ENCODE data around the gene FRMPD1. TPM values are rescaled to one million over a fixed set of nuclear protein-coding genes. Genes with fewer than 3 reads are reported as not detected.

Gene FRMPD1
- total RNA-seq, 1 donor from 2014 or later = 0.07 TPM

- Histone ChIP-seq H3K4me1 (ENCODE audit: insufficient read depth, low read length) (peaks cover 2% of the 10 kb centered on the region), H2AFZ (ENCODE audit: low read depth, low read length) (no peak overlapping the region), H3K9me3 (ENCODE audit: insufficient read depth, low read depth, low read length) (no peaks in the 10 kb centered on the region), H3K27ac (ENCODE audit: low read depth, low read length) (no peak overlapping the region), H3K36me3 (ENCODE audit: insufficient read depth, low read length) (no peaks in the 10 kb centered on the region), H3K9ac (ENCODE audit: low read length) (no peak overlapping the region), H3K79me2 (ENCODE audit: insufficient read depth, low read length) (no peaks in the 10 kb centered on the region), H3K4me2 (ENCODE audit: low read length) (no peak overlapping the region), H3K4me3 (ENCODE audit: insufficient read depth, low read depth, low read length) (no peak overlapping the region), H3K27me3 (ENCODE audit: insufficient read depth, low read length) (peaks cover 2% of the 10 kb centered on the region), H4K20me1 (ENCODE audit: insufficient read depth, low read length) (no peaks in the 10 kb centered on the region)
- H3K4me3 Mint-ChIP-seq (ENCODE audit: unreplicated experiment) = no peak overlapping the region
- no peak for TF ChIP-seq CTCF (IDR thresholded peaks at IDR 0.05; ENCODE audit: insufficient read depth, low read depth, low read length)
- TF ChIP-seq EZH2 (IDR thresholded peaks at IDR 0.05; ENCODE audit: insufficient read depth, low read length) = no peak
- peaks cover 7% of the 10 kb centered on the region for H3K4me1 Mint-ChIP-seq (ENCODE audit: low read depth, unreplicated experiment)
- no peaks in the 10 kb centered on the region for H3K36me3 Mint-ChIP-seq (ENCODE audit: low read depth, unreplicated experiment)
- H3K9me3 Mint-ChIP-seq (ENCODE audit: unreplicated experiment) = no peaks in the 10 kb centered on the region
- DNase-seq (ENCODE audit: low read depth) (no peak), FAIRE-seq (no peak)
- no peak overlapping the region for H3K27ac Mint-ChIP-seq (ENCODE audit: unreplicated experiment)
- peaks cover 5% of the 10 kb centered on the region for H3K27me3 Mint-ChIP-seq (ENCODE audit: low read depth, unreplicated experiment)
Measured at GRCh38 chr9:37624073-37624472, 26.7 kb upstream of the FRMPD1 start.

- Histone ChIP-seq H4K20me1 (ENCODE audit: insufficient read depth, low read length) (no peaks in the 10 kb centered on the region), H3K79me2 (ENCODE audit: insufficient read depth, low read length) (no peaks in the 10 kb centered on the region), H2AFZ (ENCODE audit: low read depth, low read length) (no peak overlapping the region), H3K4me2 (ENCODE audit: low read length) (no peak overlapping the region), H3K4me3 (ENCODE audit: insufficient read depth, low read depth, low read length) (no peak overlapping the region), H3K27me3 (ENCODE audit: insufficient read depth, low read length) (peaks cover 2% of the 10 kb centered on the region), H3K9me3 (ENCODE audit: insufficient read depth, low read depth, low read length) (no peaks in the 10 kb centered on the region), H3K9ac (ENCODE audit: low read length) (no peak overlapping the region), H3K36me3 (ENCODE audit: insufficient read depth, low read length) (no peaks in the 10 kb centered on the region), H3K4me1 (ENCODE audit: insufficient read depth, low read length) (no peaks in the 10 kb centered on the region), H3K27ac (ENCODE audit: low read depth, low read length) (no peak overlapping the region)
- Mint-ChIP-seq H3K9me3 (ENCODE audit: unreplicated experiment) (no peaks in the 10 kb centered on the region), H3K27ac (ENCODE audit: unreplicated experiment) (no peak overlapping the region), H3K4me3 (ENCODE audit: unreplicated experiment) (no peak overlapping the region), H3K36me3 (ENCODE audit: low read depth, unreplicated experiment) (no peaks in the 10 kb centered on the region), H3K27me3 (ENCODE audit: low read depth, unreplicated experiment) (peaks cover 5% of the 10 kb centered on the region), H3K4me1 (ENCODE audit: low read depth, unreplicated experiment) (peaks cover 5% of the 10 kb centered on the region)
- DNase-seq (ENCODE audit: low read depth) (no peak), FAIRE-seq (no peak)
- no peak for TF ChIP-seq EZH2 (IDR thresholded peaks at IDR 0.05; ENCODE audit: insufficient read depth, low read length)
- TF ChIP-seq CTCF (IDR thresholded peaks at IDR 0.05; ENCODE audit: insufficient read depth, low read depth, low read length) = no peak
Measured at GRCh38 chr9:37625036-37625757, 25.6 kb upstream of the FRMPD1 start.

GRCh38 chr9:37625758-37626147 lies 25.0 kb upstream of the FRMPD1 start:
- Histone ChIP-seq H3K4me3 (ENCODE audit: insufficient read depth, low read depth, low read length) (no peak overlapping the region), H3K36me3 (ENCODE audit: insufficient read depth, low read length) (no peaks in the 10 kb centered on the region), H3K4me1 (ENCODE audit: insufficient read depth, low read length) (no peaks in the 10 kb centered on the region), H3K27ac (ENCODE audit: low read depth, low read length) (no peak overlapping the region), H3K9me3 (ENCODE audit: insufficient read depth, low read depth, low read length) (no peaks in the 10 kb centered on the region), H3K9ac (ENCODE audit: low read length) (no peak overlapping the region), H2AFZ (ENCODE audit: low read depth, low read length) (no peak overlapping the region), H4K20me1 (ENCODE audit: insufficient read depth, low read length) (no peaks in the 10 kb centered on the region), H3K4me2 (ENCODE audit: low read length) (no peak overlapping the region), H3K79me2 (ENCODE audit: insufficient read depth, low read length) (no peaks in the 10 kb centered on the region), H3K27me3 (ENCODE audit: insufficient read depth, low read length) (peaks cover 2% of the 10 kb centered on the region)
- no peaks in the 10 kb centered on the region for H3K36me3 Mint-ChIP-seq (ENCODE audit: low read depth, unreplicated experiment)
- no peak overlapping the region for H3K27ac Mint-ChIP-seq (ENCODE audit: unreplicated experiment)
- TF ChIP-seq EZH2 (IDR thresholded peaks at IDR 0.05; ENCODE audit: insufficient read depth, low read length) = no peak
- no peak for TF ChIP-seq CTCF (IDR thresholded peaks at IDR 0.05; ENCODE audit: insufficient read depth, low read depth, low read length)
- no peaks in the 10 kb centered on the region for H3K9me3 Mint-ChIP-seq (ENCODE audit: unreplicated experiment)
- H3K4me1 Mint-ChIP-seq (ENCODE audit: low read depth, unreplicated experiment) = peaks cover 5% of the 10 kb centered on the region
- peaks cover 5% of the 10 kb centered on the region for H3K27me3 Mint-ChIP-seq (ENCODE audit: low read depth, unreplicated experiment)
- no peak overlapping the region for H3K4me3 Mint-ChIP-seq (ENCODE audit: unreplicated experiment)
- FAIRE-seq = no peak
- DNase-seq (ENCODE audit: low read depth) = no peak
